Measurements from ENCODE around the gene CCT3. TPM values are rescaled to one million over a fixed set of nuclear protein-coding genes. Genes with fewer than 3 reads are reported as not detected.

Gene CCT3
- total and polyA plus RNA-seq, 2 experiments from 2014 or later, result 405 to 618 TPM

GRCh38 chr1:156372876-156373275 is 34.8 kb upstream of the CCT3 start (continued):
- TF ChIP-seq, protein P1, sequence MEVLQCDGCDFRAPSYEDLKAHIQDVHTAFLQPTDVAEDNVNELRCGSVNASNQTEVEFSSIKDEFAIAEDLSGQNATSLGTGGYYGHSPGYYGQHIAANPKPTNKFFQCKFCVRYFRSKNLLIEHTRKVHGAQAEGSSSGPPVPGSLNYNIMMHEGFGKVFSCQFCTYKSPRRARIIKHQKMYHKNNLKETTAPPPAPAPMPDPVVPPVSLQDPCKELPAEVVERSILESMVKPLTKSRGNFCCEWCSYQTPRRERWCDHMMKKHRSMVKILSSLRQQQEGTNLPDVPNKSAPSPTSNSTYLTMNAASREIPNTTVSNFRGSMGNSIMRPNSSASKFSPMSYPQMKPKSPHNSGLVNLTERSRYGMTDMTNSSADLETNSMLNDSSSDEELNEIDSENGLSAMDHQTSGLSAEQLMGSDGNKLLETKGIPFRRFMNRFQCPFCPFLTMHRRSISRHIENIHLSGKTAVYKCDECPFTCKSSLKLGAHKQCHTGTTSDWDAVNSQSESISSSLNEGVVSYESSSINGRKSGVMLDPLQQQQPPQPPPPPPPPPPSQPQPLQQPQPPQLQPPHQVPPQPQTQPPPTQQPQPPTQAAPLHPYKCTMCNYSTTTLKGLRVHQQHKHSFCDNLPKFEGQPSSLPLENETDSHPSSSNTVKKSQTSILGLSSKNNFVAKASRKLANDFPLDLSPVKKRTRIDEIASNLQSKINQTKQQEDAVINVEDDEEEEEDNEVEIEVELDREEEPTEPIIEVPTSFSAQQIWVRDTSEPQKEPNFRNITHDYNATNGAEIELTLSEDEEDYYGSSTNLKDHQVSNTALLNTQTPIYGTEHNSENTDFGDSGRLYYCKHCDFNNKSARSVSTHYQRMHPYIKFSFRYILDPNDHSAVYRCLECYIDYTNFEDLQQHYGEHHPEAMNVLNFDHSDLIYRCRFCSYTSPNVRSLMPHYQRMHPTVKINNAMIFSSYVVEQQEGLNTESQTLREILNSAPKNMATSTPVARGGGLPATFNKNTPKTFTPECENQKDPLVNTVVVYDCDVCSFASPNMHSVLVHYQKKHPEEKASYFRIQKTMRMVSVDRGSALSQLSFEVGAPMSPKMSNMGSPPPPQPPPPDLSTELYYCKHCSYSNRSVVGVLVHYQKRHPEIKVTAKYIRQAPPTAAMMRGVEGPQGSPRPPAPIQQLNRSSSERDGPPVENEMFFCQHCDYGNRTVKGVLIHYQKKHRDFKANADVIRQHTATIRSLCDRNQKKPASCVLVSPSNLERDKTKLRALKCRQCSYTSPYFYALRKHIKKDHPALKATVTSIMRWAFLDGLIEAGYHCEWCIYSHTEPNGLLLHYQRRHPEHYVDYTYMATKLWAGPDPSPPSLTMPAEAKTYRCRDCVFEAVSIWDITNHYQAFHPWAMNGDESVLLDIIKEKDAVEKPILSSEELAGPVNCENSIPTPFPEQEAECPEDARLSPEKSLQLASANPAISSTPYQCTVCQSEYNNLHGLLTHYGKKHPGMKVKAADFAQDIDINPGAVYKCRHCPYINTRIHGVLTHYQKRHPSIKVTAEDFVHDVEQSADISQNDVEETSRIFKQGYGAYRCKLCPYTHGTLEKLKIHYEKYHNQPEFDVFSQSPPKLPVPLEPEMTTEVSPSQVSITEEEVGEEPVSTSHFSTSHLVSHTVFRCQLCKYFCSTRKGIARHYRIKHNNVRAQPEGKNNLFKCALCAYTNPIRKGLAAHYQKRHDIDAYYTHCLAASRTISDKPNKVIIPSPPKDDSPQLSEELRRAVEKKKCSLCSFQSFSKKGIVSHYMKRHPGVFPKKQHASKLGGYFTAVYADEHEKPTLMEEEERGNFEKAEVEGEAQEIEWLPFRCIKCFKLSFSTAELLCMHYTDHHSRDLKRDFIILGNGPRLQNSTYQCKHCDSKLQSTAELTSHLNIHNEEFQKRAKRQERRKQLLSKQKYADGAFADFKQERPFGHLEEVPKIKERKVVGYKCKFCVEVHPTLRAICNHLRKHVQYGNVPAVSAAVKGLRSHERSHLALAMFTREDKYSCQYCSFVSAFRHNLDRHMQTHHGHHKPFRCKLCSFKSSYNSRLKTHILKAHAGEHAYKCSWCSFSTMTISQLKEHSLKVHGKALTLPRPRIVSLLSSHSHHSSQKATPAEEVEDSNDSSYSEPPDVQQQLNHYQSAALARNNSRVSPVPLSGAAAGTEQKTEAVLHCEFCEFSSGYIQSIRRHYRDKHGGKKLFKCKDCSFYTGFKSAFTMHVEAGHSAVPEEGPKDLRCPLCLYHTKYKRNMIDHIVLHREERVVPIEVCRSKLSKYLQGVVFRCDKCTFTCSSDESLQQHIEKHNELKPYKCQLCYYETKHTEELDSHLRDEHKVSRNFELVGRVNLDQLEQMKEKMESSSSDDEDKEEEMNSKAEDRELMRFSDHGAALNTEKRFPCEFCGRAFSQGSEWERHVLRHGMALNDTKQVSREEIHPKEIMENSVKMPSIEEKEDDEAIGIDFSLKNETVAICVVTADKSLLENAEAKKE (CRISPR knock-in tag; IDR thresholded peaks at IDR 0.05), result no peak
- no peak for TF ChIP-seq CTCF (conservative IDR thresholded peaks at IDR 0.05; ENCODE audit: low read depth in 2 of 2)
- no peak for TF ChIP-seq CREB1 (CRISPR knock-in tag; IDR thresholded peaks at IDR 0.05; ENCODE audit: low read depth)

GRCh38 chr1:156372265-156372586 is 34.1 kb upstream of the CCT3 start:
- Histone ChIP-seq H3K4me3 (no peak overlapping the region), H3K79me2 (replicated peaks; ENCODE audit: insufficient read depth) (no peaks in the 10 kb centered on the region), H3K4me2 (no peak overlapping the region), H3K36me3 (ENCODE audit: insufficient read depth) (no peaks in the 10 kb centered on the region), H4K20me1 (replicated peaks; ENCODE audit: insufficient read depth) (no peaks in the 10 kb centered on the region), H3K27me3 (ENCODE audit: insufficient read depth) (peaks cover 12% of the 10 kb centered on the region), H3K9me2 (ENCODE audit: insufficient read depth) (no peaks in the 10 kb centered on the region), H3K4me1 (ENCODE audit: insufficient read depth) (0 out of 2 replicates have a peak, but pooled peaks cover 3% of the 10 kb centered on the region), H2AFZ (no peak overlapping the region), H3K27ac (ENCODE audit: low read depth) (no peak overlapping the region), H3F3A (replicated peaks; ENCODE audit: low read depth) (peaks cover 18% of the 10 kb centered on the region)
- DNase-seq (ENCODE audit: low spot score), result no peak
- H3K9me3 Mint-ChIP-seq, result no peaks in the 10 kb centered on the region
- no peak overlapping the region for H3K4me3 Mint-ChIP-seq
- TF ChIP-seq ZNF331 (CRISPR knock-in tag; IDR thresholded peaks at IDR 0.05; ENCODE audit: low read depth) (no peak), ZNF114 (CRISPR knock-in tag; IDR thresholded peaks at IDR 0.05) (no peak), NANOG (IDR thresholded peaks at IDR 0.05; ENCODE audit: borderline replicate concordance) (no peak), ETS1 (IDR thresholded peaks at IDR 0.05) (no peak), CTCF (conservative IDR thresholded peaks at IDR 0.05; ENCODE audit: low read depth in 2 of 2) (no peak), CREB1 (CRISPR knock-in tag; IDR thresholded peaks at IDR 0.05; ENCODE audit: low read depth) (no peak), EZH2phosphoT487 (IDR thresholded peaks at IDR 0.05; ENCODE audit: unreplicated experiment) (no peak)
- peaks cover 19% of the 10 kb centered on the region for H3K4me1 Mint-ChIP-seq
- peaks cover 11% of the 10 kb centered on the region for H3K27me3 Mint-ChIP-seq (ENCODE audit: insufficient read depth, low read depth, poor library complexity)
- no peaks in the 10 kb centered on the region for H3K36me3 Mint-ChIP-seq (ENCODE audit: low read depth)
- ATAC-seq, result no peak
- H3K27ac Mint-ChIP-seq, result no peak overlapping the region

All from GM23338 (cell line).